HepG2 (cell line): ENCODE measurements around the gene ETFB. TPM values are rescaled to one million over a fixed set of nuclear protein-coding genes. Genes with fewer than 3 reads are reported as not detected.

Source experiments
- KDM5B ChIP-seq: sonication (generic); formaldehyde crosslinking; IDR thresholded peaks from 2 replicates; pipeline ENCODE4 v1.4.0; 2020; ENCODE audit warnings: missing genetic modification reagents, mild to moderate bottlenecking, borderline replicate concordance
- PRMT3 ChIP-seq: sonication (generic); formaldehyde crosslinking; IDR thresholded peaks from 2 replicates; pipeline ENCODE4 v1.8.1; 2022; ENCODE audit warnings: low read depth, mild to moderate bottlenecking, moderate library complexity, missing genetic modification reagents, borderline replicate concordance
- RARA ChIP-seq: IDR thresholded peaks from 2 replicates; pipeline ENCODE4 v1.6.1; 2016; ENCODE audit warnings: missing genetic modification reagents, missing compliant biosample characterization
- RCOR2 ChIP-seq: IDR thresholded peaks from 2 replicates; pipeline ENCODE4 v1.6.1; 2016; ENCODE audit warnings: missing biosample characterization, missing genetic modification reagents
- SNRNP70 ChIP-seq: fragments of 200-400 bp; formaldehyde crosslinking; IDR thresholded peaks from 2 replicates; pipeline ENCODE4 v1.6.1; 2017; ENCODE audit warnings: mild to moderate bottlenecking, low read depth, low read length, moderate library complexity
- ZNF230 ChIP-seq: sonication (generic); formaldehyde crosslinking; IDR thresholded peaks from 2 replicates; pipeline ENCODE4 v1.4.0; 2020; ENCODE audit warnings: mild to moderate bottlenecking, missing genetic modification reagents
- ZNF431 ChIP-seq: sonication (generic); formaldehyde crosslinking; IDR thresholded peaks from 2 replicates; pipeline ENCODE4 v1.9.0; 2022; ENCODE audit warnings: missing genetic modification reagents, low read depth, mild to moderate bottlenecking, borderline replicate concordance
- ZNF773 ChIP-seq: sonication (generic); formaldehyde crosslinking; IDR thresholded peaks from 2 replicates; pipeline ENCODE4 v1.4.0; 2020; ENCODE audit warnings: missing genetic modification reagents, borderline replicate concordance
- ZNF83 ChIP-seq: sonication (generic); formaldehyde crosslinking; IDR thresholded peaks from 2 replicates; pipeline ENCODE4 v1.4.0; 2020; ENCODE audit warnings: missing genetic modification reagents, mild to moderate bottlenecking, borderline replicate concordance
- ZSCAN31 ChIP-seq: sonication (generic); formaldehyde crosslinking; IDR thresholded peaks from 2 replicates; pipeline ENCODE4 v1.5.0; 2020; ENCODE audit warnings: low read depth, mild to moderate bottlenecking, missing genetic modification reagents
- polyA plus RNA-seq, 8 experiments: library from polyadenylated mRNA; depleted of rRNA in 3 of 8; stranded (reverse) in 7 of 8; unstranded in 1 of 8; fragments of >200 nt; fragmentation: Illumina TruSeq in 4 of 8; extraction: Trizol in 4 of 8; gene quantifications; 2 replicates each; pipeline versions ENCODE4 v1.2.1 to v1.2.3, GENCODE V29; 2011 to 2016; ENCODE audit warnings: low read depth in 4 of 8, missing spikeins in 1 of 8, mixed read lengths in 1 of 8; ENCODE audit not compliant: insufficient read depth in 1 of 8
- total RNA-seq, 5 experiments: library from RNA; depleted of rRNA; stranded (reverse); fragments of >200 nt; fragmentation: Illumina TruSeq; extraction: Trizol; gene quantifications; 2 replicates each; pipeline ENCODE4 v1.2.3, GENCODE V29; 2016; ENCODE audit warnings: low read depth in 1 of 5
- TF ChIP-seq, protein P1 (sequence below): sonication (generic); formaldehyde crosslinking; IDR thresholded peaks from 2 replicates; pipeline ENCODE4 v1.5.0; 2020; ENCODE audit warnings: mild to moderate bottlenecking, low read depth, missing genetic modification reagents, borderline replicate concordance
- TF ChIP-seq, protein P2 (sequence below): sonication (generic); formaldehyde crosslinking; IDR thresholded peaks from 2 replicates; pipeline ENCODE4 v1.5.1; 2020; ENCODE audit warnings: missing genetic modification reagents, mild to moderate bottlenecking, borderline replicate concordance
- TF ChIP-seq, protein P3 (sequence below): sonication (generic); formaldehyde crosslinking; conservative IDR thresholded peaks from 2 replicates; pipeline ENCODE4 v1.4.0; 2020; ENCODE audit warnings: missing genetic modification reagents
- TF ChIP-seq, protein P4 (sequence below): sonication (generic); formaldehyde crosslinking; IDR thresholded peaks from 2 replicates; pipeline ENCODE4 v1.4.0; 2020; ENCODE audit warnings: mild to moderate bottlenecking, missing genetic modification reagents
- TF ChIP-seq, protein P5 (sequence below): IDR thresholded peaks from 2 replicates; pipeline ENCODE4 v1.6.1; 2018; ENCODE audit warnings: missing genetic modification reagents
- TF ChIP-seq, protein P6 (sequence below): sonication (generic); formaldehyde crosslinking; IDR thresholded peaks from 2 replicates; pipeline ENCODE4 v1.8.0; 2022; ENCODE audit warnings: mild to moderate bottlenecking, missing genetic modification reagents, moderate library complexity

ETFB gene
- total and polyA plus RNA-seq, 2 of the 13 experiments (the other 11 are each of a cell fraction or from before 2014, with no cell fraction given), result 678 to 1,314 TPM

DNA sequence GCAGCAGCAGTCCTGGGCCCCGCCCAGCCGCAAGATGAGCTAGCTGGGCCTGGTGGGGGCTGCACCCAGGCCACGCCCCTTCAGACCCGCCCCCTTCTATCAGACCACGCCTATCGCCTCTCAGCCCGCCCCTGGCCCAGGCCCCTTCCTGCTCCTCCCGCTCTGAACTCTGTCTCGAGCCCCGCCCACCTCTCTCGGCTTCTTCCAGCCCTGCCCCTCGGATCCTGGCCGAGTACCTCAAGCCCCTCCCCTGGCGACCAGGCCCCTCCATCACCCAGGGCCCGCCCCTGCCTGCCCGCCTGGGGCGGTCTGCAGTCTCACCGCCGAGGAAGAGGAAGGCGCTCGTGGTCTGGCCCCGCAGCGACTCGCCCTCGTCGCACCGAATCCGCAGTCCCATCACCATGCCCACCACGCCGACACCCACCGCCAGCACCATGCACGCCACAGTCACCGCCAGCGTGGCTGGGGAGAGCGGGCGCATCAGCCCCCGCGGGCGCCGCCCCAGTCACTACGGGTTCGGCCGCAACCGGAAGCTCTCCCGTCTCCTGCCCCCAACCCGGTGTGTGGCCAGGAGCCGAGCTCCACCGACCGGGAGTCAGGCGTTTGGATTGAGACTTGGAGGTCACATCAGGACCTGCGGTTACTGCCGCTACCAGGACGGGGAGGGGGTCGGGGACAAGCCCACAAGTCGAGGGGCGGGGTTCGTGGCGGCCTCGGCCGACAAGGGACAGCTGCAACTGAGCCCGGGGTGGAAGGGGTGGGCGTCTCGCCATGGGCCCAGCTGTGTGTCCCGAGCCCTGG, 1.6 kb upstream of the ETFB start (continued):
- TF ChIP-seq, protein P1, sequence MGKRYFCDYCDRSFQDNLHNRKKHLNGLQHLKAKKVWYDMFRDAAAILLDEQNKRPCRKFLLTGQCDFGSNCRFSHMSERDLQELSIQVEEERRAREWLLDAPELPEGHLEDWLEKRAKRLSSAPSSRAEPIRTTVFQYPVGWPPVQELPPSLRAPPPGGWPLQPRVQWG (CRISPR knock-in tag), result no peak
- TF ChIP-seq RCOR2 (CRISPR knock-in tag) (no peak), ZSCAN31 (CRISPR knock-in tag) (no peak; the same call in 1 of the 2 replicates), KDM5B (CRISPR knock-in tag) (peak; percentile 88), PRMT3 (CRISPR knock-in tag) (no peak), ZNF431 (peak; percentile 77; the same call in 1 of the 2 replicates), ZNF773 (CRISPR knock-in tag) (no peak), ZNF230 (peak; percentile 63; the same call in 1 of the 2 replicates), ZNF83 (CRISPR knock-in tag) (no peak), RARA (peak; percentile 50), SNRNP70 (no peak)
- TF ChIP-seq, protein P2, sequence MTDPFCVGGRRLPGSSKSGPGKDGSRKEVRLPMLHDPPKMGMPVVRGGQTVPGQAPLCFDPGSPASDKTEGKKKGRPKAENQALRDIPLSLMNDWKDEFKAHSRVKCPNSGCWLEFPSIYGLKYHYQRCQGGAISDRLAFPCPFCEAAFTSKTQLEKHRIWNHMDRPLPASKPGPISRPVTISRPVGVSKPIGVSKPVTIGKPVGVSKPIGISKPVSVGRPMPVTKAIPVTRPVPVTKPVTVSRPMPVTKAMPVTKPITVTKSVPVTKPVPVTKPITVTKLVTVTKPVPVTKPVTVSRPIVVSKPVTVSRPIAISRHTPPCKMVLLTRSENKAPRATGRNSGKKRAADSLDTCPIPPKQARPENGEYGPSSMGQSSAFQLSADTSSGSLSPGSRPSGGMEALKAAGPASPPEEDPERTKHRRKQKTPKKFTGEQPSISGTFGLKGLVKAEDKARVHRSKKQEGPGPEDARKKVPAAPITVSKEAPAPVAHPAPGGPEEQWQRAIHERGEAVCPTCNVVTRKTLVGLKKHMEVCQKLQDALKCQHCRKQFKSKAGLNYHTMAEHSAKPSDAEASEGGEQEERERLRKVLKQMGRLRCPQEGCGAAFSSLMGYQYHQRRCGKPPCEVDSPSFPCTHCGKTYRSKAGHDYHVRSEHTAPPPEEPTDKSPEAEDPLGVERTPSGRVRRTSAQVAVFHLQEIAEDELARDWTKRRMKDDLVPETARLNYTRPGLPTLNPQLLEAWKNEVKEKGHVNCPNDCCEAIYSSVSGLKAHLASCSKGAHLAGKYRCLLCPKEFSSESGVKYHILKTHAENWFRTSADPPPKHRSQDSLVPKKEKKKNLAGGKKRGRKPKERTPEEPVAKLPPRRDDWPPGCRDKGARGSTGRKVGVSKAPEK (CRISPR knock-in tag), result peak; percentile 42; the same call in 1 of the 2 replicates
- TF ChIP-seq, protein P3, sequence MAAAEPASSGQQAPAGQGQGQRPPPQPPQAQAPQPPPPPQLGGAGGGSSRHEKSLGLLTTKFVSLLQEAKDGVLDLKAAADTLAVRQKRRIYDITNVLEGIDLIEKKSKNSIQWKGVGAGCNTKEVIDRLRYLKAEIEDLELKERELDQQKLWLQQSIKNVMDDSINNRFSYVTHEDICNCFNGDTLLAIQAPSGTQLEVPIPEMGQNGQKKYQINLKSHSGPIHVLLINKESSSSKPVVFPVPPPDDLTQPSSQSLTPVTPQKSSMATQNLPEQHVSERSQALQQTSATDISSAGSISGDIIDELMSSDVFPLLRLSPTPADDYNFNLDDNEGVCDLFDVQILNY (CRISPR knock-in tag), result no peak
- TF ChIP-seq, protein P4, sequence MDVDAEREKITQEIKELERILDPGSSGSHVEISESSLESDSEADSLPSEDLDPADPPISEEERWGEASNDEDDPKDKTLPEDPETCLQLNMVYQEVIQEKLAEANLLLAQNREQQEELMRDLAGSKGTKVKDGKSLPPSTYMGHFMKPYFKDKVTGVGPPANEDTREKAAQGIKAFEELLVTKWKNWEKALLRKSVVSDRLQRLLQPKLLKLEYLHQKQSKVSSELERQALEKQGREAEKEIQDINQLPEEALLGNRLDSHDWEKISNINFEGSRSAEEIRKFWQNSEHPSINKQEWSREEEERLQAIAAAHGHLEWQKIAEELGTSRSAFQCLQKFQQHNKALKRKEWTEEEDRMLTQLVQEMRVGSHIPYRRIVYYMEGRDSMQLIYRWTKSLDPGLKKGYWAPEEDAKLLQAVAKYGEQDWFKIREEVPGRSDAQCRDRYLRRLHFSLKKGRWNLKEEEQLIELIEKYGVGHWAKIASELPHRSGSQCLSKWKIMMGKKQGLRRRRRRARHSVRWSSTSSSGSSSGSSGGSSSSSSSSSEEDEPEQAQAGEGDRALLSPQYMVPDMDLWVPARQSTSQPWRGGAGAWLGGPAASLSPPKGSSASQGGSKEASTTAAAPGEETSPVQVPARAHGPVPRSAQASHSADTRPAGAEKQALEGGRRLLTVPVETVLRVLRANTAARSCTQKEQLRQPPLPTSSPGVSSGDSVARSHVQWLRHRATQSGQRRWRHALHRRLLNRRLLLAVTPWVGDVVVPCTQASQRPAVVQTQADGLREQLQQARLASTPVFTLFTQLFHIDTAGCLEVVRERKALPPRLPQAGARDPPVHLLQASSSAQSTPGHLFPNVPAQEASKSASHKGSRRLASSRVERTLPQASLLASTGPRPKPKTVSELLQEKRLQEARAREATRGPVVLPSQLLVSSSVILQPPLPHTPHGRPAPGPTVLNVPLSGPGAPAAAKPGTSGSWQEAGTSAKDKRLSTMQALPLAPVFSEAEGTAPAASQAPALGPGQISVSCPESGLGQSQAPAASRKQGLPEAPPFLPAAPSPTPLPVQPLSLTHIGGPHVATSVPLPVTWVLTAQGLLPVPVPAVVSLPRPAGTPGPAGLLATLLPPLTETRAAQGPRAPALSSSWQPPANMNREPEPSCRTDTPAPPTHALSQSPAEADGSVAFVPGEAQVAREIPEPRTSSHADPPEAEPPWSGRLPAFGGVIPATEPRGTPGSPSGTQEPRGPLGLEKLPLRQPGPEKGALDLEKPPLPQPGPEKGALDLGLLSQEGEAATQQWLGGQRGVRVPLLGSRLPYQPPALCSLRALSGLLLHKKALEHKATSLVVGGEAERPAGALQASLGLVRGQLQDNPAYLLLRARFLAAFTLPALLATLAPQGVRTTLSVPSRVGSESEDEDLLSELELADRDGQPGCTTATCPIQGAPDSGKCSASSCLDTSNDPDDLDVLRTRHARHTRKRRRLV (CRISPR knock-in tag), result peak; percentile 79
- TF ChIP-seq, protein P5, sequence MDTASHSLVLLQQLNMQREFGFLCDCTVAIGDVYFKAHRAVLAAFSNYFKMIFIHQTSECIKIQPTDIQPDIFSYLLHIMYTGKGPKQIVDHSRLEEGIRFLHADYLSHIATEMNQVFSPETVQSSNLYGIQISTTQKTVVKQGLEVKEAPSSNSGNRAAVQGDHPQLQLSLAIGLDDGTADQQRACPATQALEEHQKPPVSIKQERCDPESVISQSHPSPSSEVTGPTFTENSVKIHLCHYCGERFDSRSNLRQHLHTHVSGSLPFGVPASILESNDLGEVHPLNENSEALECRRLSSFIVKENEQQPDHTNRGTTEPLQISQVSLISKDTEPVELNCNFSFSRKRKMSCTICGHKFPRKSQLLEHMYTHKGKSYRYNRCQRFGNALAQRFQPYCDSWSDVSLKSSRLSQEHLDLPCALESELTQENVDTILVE (CRISPR knock-in tag), result no peak; the same call in 1 of the 2 replicates
- TF ChIP-seq, protein P6, sequence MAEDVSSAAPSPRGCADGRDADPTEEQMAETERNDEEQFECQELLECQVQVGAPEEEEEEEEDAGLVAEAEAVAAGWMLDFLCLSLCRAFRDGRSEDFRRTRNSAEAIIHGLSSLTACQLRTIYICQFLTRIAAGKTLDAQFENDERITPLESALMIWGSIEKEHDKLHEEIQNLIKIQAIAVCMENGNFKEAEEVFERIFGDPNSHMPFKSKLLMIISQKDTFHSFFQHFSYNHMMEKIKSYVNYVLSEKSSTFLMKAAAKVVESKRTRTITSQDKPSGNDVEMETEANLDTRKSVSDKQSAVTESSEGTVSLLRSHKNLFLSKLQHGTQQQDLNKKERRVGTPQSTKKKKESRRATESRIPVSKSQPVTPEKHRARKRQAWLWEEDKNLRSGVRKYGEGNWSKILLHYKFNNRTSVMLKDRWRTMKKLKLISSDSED (CRISPR knock-in tag), result peak; percentile 89; the same call in 1 of the 2 replicates
